Adrenal gland (tissue), 5 donors: ENCODE results near the gene REG1B.

Source experiments
- POLR2A ChIP-seq, 2 donors: fragments of 450-650 bp; IDR thresholded peaks; one replicate each; pipeline ENCODE4 v1.6.1; 2017; ENCODE audit warnings: antibody characterized with exemption in 2 of 2, mild to moderate bottlenecking in 2 of 2, moderate library complexity in 1 of 2
- TF ChIP-seq, protein P1 (sequence below), 6 experiments: fragments of 450-650 bp in 4 of 6; fragments of 200-600 bp in 2 of 6; sonication (generic) in 1 of 6; IDR thresholded peaks; 1 replicate in 5 of 6; 2 replicates in 1 of 6; pipeline versions ENCODE4 v1.5.1 to v1.8.0; 2016 to 2021; ENCODE audit warnings: antibody characterized with exemption in 6 of 6, mild to moderate bottlenecking in 2 of 6, moderate library complexity in 1 of 6
- donor health status: DM: no; HTN: no; CAD: no.

- TF ChIP-seq, protein P1, sequence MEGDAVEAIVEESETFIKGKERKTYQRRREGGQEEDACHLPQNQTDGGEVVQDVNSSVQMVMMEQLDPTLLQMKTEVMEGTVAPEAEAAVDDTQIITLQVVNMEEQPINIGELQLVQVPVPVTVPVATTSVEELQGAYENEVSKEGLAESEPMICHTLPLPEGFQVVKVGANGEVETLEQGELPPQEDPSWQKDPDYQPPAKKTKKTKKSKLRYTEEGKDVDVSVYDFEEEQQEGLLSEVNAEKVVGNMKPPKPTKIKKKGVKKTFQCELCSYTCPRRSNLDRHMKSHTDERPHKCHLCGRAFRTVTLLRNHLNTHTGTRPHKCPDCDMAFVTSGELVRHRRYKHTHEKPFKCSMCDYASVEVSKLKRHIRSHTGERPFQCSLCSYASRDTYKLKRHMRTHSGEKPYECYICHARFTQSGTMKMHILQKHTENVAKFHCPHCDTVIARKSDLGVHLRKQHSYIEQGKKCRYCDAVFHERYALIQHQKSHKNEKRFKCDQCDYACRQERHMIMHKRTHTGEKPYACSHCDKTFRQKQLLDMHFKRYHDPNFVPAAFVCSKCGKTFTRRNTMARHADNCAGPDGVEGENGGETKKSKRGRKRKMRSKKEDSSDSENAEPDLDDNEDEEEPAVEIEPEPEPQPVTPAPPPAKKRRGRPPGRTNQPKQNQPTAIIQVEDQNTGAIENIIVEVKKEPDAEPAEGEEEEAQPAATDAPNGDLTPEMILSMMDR (IDR thresholded peaks at IDR 0.05): no peak
- TF ChIP-seq POLR2A (IDR thresholded peaks at IDR 0.05): no peak
These were observed 2.4 kb downstream of the REG1B start for GRCh38 chr2:79085382-79085781.
